CD4-positive, alpha-beta T cell treated with Interleukin-6 at 100 ng/mL for 8 hours (primary cell): ENCODE measurements around the gene HAUS1.
A peak's percentile ranks its signal among the peaks of the same experiment; 100 is the strongest.

ENCODE experiments used
- DNase-seq: peaks from one replicate; pipeline ENCODE4 v3.0.0-alpha.2; 2020; ENCODE audit warnings: mixed read lengths, low spot score

HAUS1 gene, protein sequence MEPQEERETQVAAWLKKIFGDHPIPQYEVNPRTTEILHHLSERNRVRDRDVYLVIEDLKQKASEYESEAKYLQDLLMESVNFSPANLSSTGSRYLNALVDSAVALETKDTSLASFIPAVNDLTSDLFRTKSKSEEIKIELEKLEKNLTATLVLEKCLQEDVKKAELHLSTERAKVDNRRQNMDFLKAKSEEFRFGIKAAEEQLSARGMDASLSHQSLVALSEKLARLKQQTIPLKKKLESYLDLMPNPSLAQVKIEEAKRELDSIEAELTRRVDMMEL

DNA sequence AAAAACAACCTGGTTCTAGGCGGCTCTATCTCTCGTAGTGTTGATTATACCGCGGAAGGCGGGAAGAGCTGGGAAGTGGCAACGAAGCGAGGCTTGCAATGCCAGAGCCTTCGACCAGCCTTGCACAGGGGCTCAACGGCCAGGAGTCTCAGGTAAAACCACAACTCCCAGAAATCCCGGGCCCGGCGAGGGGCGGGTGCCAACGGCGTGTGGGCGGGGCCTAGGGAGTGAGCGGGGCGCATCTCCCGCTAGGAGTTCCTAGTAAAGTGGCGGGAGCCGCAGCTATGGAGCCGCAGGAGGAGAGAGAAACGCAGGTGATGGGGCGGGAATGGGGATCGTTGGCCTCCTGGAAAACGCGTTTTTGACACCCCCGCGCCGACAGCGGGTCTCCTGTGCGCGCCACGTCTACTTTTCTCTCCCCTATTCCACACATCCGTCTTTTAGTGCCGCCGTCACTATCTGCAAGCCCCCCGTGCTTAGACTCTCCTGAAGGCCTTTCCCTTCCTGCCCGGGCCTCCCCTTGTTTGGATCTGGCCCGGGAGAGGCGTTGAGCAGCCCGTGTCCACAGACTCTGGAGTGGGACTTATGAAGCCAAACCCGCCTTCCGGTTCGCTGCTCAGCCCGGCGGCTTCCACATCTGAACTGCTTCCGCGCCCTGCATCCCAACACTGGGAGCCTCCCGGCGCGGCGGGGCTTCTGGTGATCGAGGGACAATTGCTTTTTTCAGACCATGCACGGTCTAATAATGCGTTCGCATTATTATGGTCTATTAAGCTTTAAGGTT lies at the start of gene HAUS1:
Gene HAUS1 (plus strand): TSS at position 258 of the 784 bp plus-strand sequence. CDS start 27 bp downstream, at position 285.
- peak; percentile 77 for DNase-seq

DNA sequence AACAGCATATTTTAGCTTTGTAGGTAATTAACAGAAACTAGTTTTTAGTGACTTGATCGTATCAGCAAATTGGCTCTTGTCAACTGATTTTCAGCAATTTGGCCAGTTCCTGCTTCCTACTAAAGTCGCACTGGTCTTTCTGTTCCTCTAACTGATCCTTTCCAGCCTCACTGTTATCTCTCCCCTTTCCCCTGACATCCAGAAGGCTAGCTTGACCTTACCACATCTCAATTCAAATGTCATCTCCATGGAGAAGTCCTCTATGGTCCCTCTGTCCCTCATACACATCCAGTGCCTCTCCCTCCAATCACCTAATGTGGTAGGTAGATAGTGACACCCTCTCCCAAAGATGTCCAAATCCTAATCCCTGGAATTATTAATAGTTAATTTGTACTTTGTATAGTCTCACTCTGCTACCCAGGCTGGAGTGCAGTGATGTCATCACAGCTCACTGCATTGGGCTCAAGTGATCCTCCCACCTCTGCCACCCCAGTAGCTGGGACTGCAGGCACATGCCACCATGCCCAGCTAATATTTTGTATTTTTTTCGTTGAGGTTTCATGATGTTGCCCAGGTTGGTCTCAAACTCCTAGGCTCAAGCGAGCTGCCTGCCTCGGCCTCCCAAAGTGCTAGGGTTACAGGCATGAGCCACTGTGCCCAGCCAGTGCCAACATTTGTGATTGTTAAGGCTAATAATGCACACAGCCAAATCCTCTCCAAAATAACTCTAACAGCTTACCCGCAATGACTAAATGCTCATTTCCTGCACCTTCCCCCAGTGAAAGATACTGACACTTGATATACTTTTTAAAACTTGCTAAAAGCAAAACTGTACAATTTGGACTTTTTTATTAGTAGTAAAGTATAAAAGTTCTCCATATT lies 49.0 kb upstream of the HAUS1 start:
- DNase-seq = peak; percentile 31

DNA sequence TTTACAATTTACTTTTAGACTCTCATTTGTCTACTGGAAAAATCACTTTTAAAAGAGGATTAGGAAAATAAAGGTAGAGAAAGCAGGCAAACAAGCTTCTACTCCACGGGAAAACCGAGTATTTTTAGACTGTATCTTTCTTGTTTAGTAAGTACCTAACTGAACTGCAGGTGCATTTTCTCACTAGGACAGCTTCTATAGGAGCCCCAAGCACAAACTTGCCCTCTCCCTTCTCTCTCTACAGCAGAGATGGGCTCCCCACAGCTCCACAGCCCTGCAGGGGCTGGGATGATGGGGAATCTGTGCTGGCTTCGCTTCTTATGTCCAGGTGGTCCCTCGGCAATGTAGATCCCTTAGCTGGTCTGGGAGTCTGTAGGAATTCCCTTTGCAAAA lies 48.4 kb upstream of the HAUS1 start:
- no peak for DNase-seq

DNA sequence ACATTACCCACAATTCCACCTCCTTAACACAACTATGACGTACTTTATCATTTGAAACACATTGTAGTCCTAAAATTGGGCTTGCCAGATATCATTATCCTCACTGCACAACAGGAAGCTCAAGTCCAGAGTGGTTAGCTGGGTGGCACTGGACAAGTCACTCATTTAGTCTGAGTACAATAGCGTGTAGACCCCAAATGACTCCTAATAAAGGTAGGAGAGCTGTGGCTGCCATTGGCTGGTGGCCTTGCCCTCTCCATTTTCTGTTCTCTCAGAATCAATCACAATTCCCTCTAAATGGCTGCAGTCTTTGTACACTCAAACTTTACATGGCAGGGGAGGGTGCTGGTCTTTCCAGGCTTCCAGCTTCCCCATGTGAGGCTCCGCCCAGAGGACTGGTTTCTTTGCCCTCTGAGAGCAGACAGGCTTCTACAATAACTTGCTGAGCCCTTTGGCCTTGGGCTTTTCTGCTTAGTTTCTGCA lies 43.8 kb upstream of the HAUS1 start:
- no peak for DNase-seq

DNA sequence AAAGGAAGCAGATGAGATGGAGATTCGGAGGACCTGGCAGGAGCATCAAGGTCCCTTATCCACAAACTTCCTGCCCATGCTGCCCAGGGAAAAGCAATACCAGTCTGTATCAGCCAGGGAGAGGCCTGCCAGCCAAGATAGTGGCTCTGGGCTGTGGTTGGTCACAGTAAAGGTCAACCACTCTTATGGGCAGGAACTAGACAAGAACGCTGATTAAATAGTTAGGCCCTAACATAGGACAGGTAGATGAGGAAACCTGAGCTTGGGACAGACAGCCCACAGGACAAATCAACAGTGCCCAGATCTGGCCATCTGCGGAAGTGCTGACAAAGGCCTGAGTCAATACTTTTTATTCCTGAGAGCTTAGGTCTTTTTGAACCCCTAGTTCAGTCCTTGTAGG lies 42.8 kb upstream of the HAUS1 start:
- DNase-seq = no peak

DNA sequence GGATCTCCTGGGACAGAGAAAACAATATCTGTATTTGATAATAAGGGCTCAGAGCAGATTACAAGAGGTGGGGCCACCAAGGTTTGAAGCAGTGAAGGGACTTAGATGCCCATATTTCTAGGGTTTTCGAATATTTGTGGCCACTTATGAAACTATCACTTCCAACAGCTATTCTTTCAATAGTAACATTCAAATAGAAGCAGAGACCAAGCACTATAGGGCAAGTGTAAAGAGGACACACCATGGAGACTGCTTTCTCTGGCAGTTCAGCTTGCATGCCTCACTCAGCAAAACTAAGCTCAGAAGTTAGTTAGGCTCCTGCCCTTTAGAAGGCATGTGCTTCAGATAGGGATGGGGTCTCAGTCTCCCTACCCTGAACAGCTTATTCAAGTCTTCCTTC lies 42.4 kb upstream of the HAUS1 start:
- no peak for DNase-seq

DNA sequence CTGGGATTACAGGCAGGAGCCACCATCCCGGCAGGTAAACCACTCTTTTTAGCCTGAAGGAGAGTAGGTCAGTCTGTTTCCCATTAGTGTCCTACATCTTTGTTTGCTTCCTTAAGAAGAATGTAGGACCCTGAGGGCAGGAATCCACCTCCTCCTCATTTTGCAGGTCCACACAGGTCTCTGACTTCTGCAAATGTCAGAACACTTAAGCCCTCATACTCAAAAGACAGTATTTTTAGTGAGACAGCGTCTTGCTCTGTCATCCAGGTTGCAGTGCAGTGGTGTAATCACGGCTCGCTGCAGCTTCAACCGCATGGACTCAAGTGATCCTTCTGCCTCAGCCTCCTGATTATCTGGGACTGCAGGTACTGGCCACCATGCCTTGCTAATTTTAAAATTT lies 41.4 kb upstream of the HAUS1 start:
- DNase-seq = no peak

DNA sequence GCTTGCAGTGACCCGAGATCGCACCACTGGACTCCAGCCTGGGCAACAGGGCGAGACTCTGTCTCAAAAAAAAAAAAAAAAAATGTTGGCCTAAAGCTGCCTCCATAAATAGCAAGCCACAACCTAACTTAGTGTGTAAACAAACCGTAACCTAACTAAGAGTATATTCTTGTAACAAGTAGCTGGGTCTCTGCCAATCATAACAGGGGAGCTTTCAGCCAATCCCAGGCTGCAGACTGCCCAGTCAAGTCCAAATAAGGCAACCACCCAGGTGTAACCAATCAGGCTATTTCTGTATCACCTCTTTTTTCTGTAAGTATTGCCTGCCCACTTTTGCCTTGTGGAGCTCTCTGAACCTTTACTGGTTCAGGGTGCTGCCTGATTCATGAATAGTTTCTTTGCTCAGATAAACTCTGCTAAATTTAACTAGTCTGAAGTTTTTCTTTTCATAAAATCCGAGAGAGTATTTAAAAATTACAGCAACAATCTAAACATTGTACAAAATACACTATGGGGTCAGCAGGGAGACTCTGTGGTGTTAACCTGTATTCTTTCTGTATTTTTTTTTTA lies 36.7 kb upstream of the HAUS1 start:
- no peak for DNase-seq

DNA sequence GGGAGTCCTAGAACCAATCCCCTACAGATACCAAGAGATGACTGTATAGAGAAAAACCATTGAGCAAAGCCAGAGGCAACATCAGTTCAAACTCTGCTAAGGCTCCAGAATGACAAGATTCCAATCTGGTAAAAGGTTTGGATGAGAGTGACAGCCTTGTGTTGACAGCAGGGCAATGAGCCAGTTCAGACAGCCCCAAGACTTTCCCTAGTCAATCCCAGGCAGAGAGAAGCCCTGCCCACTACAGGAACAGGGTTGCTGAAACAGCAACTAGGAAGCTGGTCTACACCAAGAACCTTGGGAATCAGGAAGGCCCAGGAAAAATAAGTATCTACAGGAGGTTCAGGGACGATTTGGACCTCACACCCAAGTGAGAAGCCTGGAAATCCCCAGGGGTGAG lies 35.4 kb upstream of the HAUS1 start:
- DNase-seq = no peak

DNA sequence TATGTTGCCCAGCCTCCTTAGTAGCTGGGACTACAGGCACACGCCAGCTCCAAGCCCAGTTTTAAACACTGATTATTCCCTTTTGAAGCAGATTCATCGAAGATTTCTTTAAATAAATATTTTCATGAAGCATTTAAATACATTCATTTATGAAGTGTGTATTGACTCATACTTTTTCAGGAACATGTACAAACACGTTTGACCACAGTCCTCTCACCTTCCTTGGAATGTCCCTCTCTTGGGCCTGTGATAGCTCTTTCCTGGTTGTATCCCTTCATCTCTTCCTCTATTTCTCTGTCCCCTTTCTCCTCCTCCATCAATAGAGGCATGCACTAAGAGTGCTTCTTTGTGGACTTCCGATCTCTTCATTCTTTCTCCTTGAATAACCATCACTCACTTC lies 34.7 kb upstream of the HAUS1 start:
- DNase-seq = no peak

DNA sequence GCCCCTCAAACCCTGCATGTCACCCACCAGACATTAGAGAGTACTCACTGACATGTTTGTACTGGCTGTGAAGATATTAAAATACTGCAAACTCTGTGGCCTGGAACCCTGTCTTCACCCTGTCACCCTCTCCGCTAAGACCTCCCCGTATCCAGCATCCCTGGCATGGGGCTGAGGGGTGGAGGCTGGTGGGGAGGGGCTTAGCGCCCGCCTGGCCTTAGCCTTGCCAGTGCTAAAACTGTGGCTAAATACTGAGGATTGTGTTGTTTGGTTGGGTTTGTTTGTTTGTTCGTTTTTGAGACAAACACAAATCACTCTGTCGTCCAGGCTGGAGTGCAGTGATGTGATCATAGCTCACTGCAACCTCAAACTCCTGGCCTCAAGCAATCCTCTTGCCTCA lies 34.0 kb upstream of the HAUS1 start:
- DNase-seq = no peak

DNA sequence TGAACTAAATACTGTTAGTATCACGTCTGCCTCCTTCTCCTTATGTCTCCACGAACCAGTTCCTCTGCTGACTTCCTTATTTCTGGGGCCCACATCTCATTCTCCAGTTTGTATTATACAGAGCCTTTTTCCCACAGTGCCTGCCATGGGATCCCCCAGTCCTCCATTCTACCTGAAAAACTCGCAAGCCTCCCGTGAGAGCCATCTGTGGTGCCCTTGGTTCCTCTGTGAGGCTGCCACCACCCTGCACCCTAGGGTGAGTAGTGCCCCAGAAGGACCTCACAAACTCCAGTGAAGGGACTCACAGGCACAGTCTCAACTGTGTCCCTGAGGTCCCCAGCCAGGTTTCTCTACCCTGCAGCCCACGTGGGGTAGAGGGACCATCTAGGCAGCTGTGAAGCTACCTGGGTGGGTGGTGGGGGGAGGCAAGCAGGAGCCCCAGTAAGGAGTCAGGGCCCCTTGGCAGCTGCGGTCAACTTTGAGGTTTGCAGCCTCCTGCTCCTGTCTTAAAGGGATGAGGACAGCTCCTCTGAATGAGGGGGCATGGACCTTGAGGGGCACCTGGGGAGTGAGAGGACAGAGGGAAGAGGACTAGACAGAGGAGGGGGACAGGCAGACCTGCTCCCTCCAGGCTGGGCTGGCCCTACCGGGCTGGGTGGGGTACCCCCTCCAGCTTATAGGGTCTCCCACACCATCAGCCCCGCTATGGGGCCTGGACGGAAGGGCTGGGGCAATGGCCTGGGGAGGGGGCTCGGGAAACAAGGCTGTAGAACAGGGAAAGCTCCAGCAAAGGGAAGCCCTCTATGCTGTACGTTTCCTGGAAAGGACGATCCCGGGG lies 33.2 kb upstream of the HAUS1 start:
- DNase-seq = no peak

DNA sequence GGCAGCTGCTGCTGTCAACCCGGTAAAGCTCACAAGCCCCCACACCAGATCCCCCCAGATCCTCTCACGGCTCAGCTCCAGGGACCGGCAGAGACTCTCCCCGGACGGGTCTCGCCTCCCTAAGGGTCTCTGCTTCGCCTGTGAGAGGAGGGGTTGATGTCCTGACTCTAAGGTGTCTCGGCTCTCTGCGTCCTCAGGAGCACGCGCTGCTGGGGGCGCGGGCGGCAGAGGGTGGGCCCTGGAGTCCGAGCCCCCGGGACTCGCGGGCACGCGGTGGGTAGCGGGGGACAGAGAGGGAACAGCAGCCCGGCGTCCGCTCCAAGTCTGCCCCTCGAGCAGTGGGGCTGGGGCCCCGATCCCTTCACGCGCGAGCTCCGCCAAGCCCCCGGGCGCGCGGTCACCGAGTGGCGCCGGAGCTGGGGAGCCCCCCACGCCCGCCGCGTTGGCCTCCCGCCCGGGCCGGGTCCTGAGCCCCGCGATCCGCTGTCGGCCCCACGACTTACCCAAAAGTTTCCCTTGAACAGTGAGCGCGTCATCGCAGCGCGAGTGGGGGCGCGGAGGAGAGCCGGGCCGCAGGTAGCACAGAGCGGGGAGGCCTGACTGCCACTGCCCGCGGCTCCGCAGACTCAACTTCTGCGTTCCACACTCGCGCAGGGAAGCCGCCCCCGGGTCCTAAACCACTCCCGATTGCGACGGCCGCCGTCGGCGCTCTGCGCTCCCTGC lies 32.4 kb upstream of the HAUS1 start, which contains the start of gene PSTPIP2:
Gene PSTPIP2 (minus strand): TSS at position 608 of the 723 bp plus-strand sequence. CDS start 72 bp downstream, at position 536.
- peak; percentile 59 for DNase-seq

DNA sequence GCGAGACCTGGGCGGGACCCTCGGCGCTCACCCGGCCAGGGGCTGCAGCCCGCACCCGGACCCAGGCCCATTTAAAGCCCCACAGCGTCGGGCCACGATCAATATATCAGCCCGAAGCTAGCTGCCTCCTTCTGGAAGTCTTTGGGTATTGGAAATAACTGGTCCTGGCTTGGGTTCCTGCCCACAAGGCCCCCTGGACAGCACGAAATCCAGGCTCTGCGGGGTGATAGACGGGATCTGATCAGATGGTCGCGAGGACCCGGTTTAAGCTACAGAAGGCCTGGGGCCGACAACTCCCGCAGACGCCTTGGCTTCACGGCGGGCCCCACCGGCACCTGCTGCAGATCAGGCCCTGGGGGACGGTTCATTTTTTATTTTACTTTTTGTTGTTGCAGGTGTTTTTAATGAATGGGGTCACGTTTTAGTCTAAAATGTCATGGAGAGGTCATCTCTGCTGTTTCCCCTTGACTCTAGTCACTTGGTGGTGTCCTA lies 31.8 kb upstream of the HAUS1 start:
- DNase-seq = no peak

DNA sequence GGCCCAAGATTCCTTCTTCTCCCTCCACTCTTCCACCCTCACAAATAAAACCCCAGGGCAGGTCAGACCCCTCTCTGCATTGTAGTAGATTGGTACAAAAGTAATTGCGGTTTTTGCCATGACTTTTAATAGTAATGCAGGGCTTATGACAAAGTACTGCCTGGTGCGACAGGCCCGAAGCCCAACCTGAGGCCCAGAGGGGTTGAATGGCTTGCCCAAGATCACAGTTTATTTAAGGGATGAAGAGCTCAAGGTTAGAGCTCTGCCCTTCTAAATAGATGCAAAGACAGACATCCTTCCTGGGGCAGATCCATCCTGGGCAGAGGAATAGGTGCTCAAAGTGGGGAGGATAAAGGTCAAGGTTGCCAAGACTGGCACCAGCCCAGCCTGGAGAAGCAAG lies 31.2 kb upstream of the HAUS1 start:
- DNase-seq = no peak

DNA sequence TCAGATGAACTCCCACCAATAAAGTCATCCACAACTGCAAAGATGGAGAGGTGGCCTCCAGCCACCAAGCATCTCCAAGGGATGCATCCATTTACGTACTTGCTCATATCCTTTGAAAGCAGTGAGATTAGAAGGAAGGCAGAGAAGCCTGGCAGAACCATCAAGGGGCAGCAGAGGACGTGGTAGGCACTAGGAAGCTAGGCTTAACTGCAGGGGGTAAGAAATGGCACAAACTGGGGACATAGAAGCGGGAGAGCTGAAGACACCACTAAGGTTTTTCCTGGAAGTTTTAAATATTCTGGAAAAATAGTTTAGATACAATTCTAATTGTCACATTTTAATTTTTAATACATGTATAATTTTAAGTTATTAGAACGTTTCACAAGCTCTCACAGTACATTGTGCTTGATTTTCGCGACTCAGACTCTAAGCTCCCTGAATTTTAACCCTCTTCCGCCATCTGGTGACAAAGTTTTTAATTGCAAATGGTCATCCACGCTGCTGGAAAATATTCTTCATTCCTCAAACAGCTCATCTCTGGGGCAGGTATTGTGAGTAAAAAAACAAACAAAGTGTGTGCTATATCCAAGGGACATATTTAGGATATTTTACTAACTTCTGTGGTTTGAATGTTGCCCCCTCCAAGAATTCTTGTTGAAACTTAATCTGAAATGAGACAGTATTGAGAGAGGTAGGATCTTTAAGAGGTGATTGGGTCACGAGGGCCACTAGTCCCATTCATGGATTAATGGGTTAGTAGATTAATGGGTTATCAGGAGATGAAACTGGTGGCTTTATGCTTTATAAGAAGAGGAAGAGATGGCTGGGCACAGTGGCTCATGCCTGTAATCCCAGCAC lies 30.5 kb upstream of the HAUS1 start:
- peak; percentile 67 for DNase-seq

DNA sequence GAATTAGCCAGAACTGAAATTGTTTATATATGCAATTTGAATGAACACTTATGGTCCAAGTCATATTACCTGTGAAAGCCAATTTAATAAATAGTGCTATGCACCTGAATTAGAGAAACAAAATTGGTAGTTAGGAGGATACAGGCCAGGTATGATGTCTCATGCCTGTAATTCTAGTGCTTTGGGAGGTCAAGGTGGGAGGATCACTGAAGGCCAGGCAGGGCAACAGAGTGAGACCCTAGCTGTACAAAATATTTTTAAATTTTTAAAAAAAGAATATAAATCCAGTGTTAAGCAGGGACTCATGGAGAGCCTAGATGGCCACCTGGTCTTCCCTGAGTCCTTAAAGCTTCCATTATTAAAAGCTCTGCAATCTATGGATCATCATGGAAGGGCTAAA lies 24.8 kb upstream of the HAUS1 start:
- DNase-seq = no peak

DNA sequence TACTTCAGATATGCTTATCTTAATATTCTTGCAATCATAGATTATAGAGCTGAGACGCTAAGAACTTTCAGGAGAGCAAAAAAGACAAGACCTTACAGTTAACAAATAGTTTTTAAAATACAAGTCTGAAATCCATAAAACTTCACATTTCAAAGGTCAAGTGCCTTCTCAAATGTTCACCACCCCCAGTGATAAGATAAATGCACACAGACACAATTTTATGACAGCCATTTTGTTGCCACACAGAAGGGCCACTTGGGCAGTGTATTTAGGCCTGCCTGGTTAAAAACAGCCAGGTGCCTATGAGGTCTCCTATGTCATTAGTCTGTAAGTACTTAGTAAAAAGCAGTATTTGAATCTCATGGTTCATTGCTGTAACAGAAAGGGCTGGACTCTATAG lies 24.0 kb upstream of the HAUS1 start:
- no peak for DNase-seq

DNA sequence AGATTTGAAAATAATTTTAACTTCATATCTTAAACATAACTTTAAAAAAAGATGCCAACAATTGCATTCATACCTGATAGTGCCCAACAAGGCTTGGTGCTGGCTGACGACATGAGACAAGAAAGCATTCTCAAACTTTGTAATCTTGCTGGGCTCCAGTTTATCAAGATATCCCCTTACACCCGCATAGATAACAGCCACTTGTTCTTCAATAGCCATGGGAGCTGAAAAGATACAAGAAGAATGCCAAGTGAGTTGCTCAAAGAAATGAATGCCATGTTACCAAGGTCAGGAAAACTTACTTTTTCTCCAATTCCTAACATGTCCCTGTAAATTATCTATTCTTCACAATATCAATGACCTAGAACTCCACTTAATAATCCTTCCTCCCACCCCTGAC lies 19.8 kb upstream of the HAUS1 start:
- DNase-seq = no peak
